SK-N-SH (cell line): ENCODE results near the gene ANK2. TPM values are rescaled to one million over a fixed set of nuclear protein-coding genes. Genes with fewer than 3 reads are reported as not detected.

Source experiments
- CTCF ChIA-PET: fragments of 300-600, 350-600 bp; formaldehyde crosslinking; extraction: SDS; loops from one replicate; lab custom pipeline; 2021; lab: Yijun Ruan, JAX
- POLR2A ChIA-PET: fragments of 350-600 bp; sonication (Branson Sonifier 250); formaldehyde crosslinking; extraction: SDS; loops from one replicate; lab custom pipeline; 2020; ENCODE audit warnings: antibody characterized with exemption, inconsistent platforms; lab: Yijun Ruan, JAX
- DNase-seq: peaks from one replicate; pipeline ENCODE4 v3.0.0; 2012
- H2AFZ ChIP-seq: fragments of 200-600 bp; sonication (generic); 2 replicates; pipeline ENCODE4 v1.8.1; 2016; ENCODE audit warnings: antibody characterized with exemption, mild to moderate bottlenecking, low read depth
- H3F3A ChIP-seq: fragments of 200-600 bp; sonication (generic); replicated peaks from 2 replicates; pipeline ENCODE3; 2016; ENCODE audit warnings: antibody characterized with exemption, mild to moderate bottlenecking; ENCODE audit not compliant: insufficient read depth
- H3K27ac ChIP-seq, 2 experiments: fragments of 200-500 bp in 1 of 2; fragments of 200-600 bp in 1 of 2; sonication (Bioruptor generic) in 1 of 2; sonication (generic), shearing (Covaris generic) in 1 of 2; 2 replicates each; pipeline versions ENCODE4 v1.5.1 to v1.6.1; 2014 to 2016; ENCODE audit warnings: low read depth in 2 of 2, inconsistent platforms in 1 of 2, low read length in 1 of 2, mild to moderate bottlenecking in 1 of 2, mixed read lengths in 1 of 2
- H3K27me3 ChIP-seq: fragments of 200-600 bp; sonication (generic), shearing (Covaris generic); 2 replicates; pipeline ENCODE4 v1.6.1; 2016; ENCODE audit warnings: mixed run types; ENCODE audit not compliant: insufficient read depth
- H3K36me3 ChIP-seq, 2 experiments: fragments of 200-500 bp in 1 of 2; fragments of 200-600 bp in 1 of 2; sonication (Bioruptor generic) in 1 of 2; sonication (generic) in 1 of 2; replicated peaks in 1 of 2; 2 replicates each; pipeline versions ENCODE3 to v1.5.1; 2014 to 2016; ENCODE audit warnings: low read length in 1 of 2, mild to moderate bottlenecking in 1 of 2; ENCODE audit not compliant: insufficient read depth in 2 of 2, control insufficient read depth in 1 of 2
- H3K4me1 ChIP-seq, 2 experiments: fragments of 200-500 bp in 1 of 2; fragments of 200-600 bp in 1 of 2; sonication (Bioruptor generic) in 1 of 2; sonication (generic), shearing (Covaris generic) in 1 of 2; 2 replicates each; pipeline versions ENCODE4 v1.5.1 to v1.6.1; 2014 to 2016; ENCODE audit warnings: low read depth in 1 of 2, low read length in 1 of 2, mixed run types in 1 of 2; ENCODE audit not compliant: insufficient read depth in 2 of 2, control insufficient read depth in 1 of 2
- H3K4me2 ChIP-seq: fragments of 200-600 bp; sonication (generic), shearing (Covaris generic); 2 replicates; pipeline ENCODE4 v1.6.1; 2017; ENCODE audit warnings: mixed run types
- H3K4me3 ChIP-seq, 2 experiments: fragments of 200-500 bp in 1 of 2; fragments of 200-600 bp in 1 of 2; sonication (Bioruptor generic) in 1 of 2; sonication (generic), shearing (Covaris generic) in 1 of 2; 2 replicates each; pipeline versions ENCODE4 v1.5.1 to v1.8.1; 2014 to 2016; ENCODE audit warnings: low read depth in 2 of 2, inconsistent platforms in 1 of 2, low read length in 1 of 2, mild to moderate bottlenecking in 1 of 2, mixed read lengths in 1 of 2, moderate library complexity in 1 of 2
- H3K79me2 ChIP-seq: fragments of 200-600 bp; sonication (generic); 2 replicates; pipeline ENCODE4 v1.8.1; 2017; ENCODE audit warnings: mild to moderate bottlenecking; ENCODE audit not compliant: insufficient read depth
- H3K9ac ChIP-seq: fragments of 200-600 bp; sonication (generic); 2 replicates; pipeline ENCODE4 v1.6.1; 2017; ENCODE audit warnings: mixed run types
- H3K9me2 ChIP-seq: fragments of 200-600 bp; sonication (generic); 2 replicates; pipeline ENCODE4 v1.6.1; 2017; ENCODE audit warnings: mixed run types
- H3K9me3 ChIP-seq: fragments of 200-600 bp; sonication (generic); 2 replicates; pipeline ENCODE4 v1.6.1; 2017; ENCODE audit warnings: mixed run types, mild to moderate bottlenecking, moderate library complexity
- H4K20me1 ChIP-seq: fragments of 200-600 bp; sonication (generic); 2 replicates; pipeline ENCODE4 v1.6.1; 2017; ENCODE audit warnings: mild to moderate bottlenecking, mixed run types; ENCODE audit not compliant: insufficient read depth
- CHD2 ChIP-seq: fragments of 150-350 bp; IDR thresholded peaks from 2 replicates; pipeline ENCODE4 v1.6.1; 2018; ENCODE audit warnings: low read length; ENCODE audit not compliant: partially characterized antibody
- ELF1 ChIP-seq: IDR thresholded peaks from 2 replicates; pipeline ENCODE4 v1.4.0; 2012
- EZH2phosphoT487 ChIP-seq: fragments of 200-600 bp; sonication (generic); IDR thresholded peaks from 2 replicates; pipeline ENCODE4 v1.6.1; 2017; ENCODE audit warnings: low read depth, mixed run types, mild to moderate bottlenecking, antibody characterized with exemption, moderate library complexity, borderline replicate concordance
- FOSL2 ChIP-seq: IDR thresholded peaks from 2 replicates; pipeline ENCODE4 v1.4.0; 2012; ENCODE audit warnings: low read depth, mild to moderate bottlenecking, moderate library complexity, borderline replicate concordance
- FOXM1 ChIP-seq: IDR thresholded peaks from 2 replicates; pipeline ENCODE4 v1.4.0; 2012; ENCODE audit warnings: low read depth, mild to moderate bottlenecking
- GABPA ChIP-seq: IDR thresholded peaks from 2 replicates; pipeline ENCODE4 v1.4.0; 2012; ENCODE audit warnings: low read depth, mild to moderate bottlenecking
- GATA2 ChIP-seq: sonication (generic); formaldehyde crosslinking; IDR thresholded peaks from 2 replicates; pipeline ENCODE4 v1.5.0; 2020; ENCODE audit warnings: mild to moderate bottlenecking, missing genetic modification reagents
- JUND ChIP-seq: IDR thresholded peaks from 2 replicates; pipeline ENCODE4 v1.4.0; 2012
- MXI1 ChIP-seq: IDR thresholded peaks from 2 replicates; pipeline ENCODE4 v1.6.1; 2012; ENCODE audit warnings: mild to moderate bottlenecking, low read depth, low read length, improper control_type of control experiment
- NFIC ChIP-seq: IDR thresholded peaks from 2 replicates; pipeline ENCODE4 v1.4.0; 2012; ENCODE audit warnings: borderline replicate concordance
- RFX5 ChIP-seq: IDR thresholded peaks from 2 replicates; pipeline ENCODE4 v1.6.1; 2012; ENCODE audit warnings: mild to moderate bottlenecking, improper control_type of control experiment, low read length
- RXRA ChIP-seq: IDR thresholded peaks from 2 replicates; pipeline ENCODE4 v1.4.0; 2012; ENCODE audit warnings: low read depth, mild to moderate bottlenecking, borderline replicate concordance
- SMC3 ChIP-seq: IDR thresholded peaks from 2 replicates; pipeline ENCODE4 v1.6.1; 2012; ENCODE audit warnings: low read depth, low read length, improper control_type of control experiment
- TEAD4 ChIP-seq: IDR thresholded peaks from 2 replicates; pipeline ENCODE4 v1.4.0; 2012; ENCODE audit warnings: mild to moderate bottlenecking, borderline replicate concordance; ENCODE audit not compliant: insufficient read depth
- WGBS: methylation state at CpG from one replicate; pipeline ENCODE4 v1.1.6; 2017; ENCODE audit warnings: low lambda C conversion rate; 5-methylcytosine and 5-hydroxymethylcytosine counted together
- polyA plus RNA-seq, 3 experiments: library from polyadenylated mRNA; depleted of rRNA; stranded (reverse); fragments of >200 nt; gene quantifications; 2 replicates each; pipeline ENCODE4 v1.2.3, GENCODE V29; 2012
- TF ChIP-seq, protein P1 (sequence below): IDR thresholded peaks from 2 replicates; pipeline ENCODE4 v1.6.1; 2012; ENCODE audit warnings: mild to moderate bottlenecking, low read depth, low read length, moderate library complexity
- TF ChIP-seq, protein P2 (sequence below): fragments of 150-350 bp; IDR thresholded peaks from 2 replicates; pipeline ENCODE4 v1.6.1; 2016; ENCODE audit warnings: mild to moderate bottlenecking, low read depth, low read length
- TF ChIP-seq, protein P3 (sequence below): IDR thresholded peaks from 2 replicates; pipeline ENCODE4 v1.4.0; 2012; ENCODE audit warnings: low read depth

Gene ANK2
- polyA plus RNA-seq, 1 of the 3 experiments (the other 2 are of a cell fraction) = 0.69 TPM

DNA sequence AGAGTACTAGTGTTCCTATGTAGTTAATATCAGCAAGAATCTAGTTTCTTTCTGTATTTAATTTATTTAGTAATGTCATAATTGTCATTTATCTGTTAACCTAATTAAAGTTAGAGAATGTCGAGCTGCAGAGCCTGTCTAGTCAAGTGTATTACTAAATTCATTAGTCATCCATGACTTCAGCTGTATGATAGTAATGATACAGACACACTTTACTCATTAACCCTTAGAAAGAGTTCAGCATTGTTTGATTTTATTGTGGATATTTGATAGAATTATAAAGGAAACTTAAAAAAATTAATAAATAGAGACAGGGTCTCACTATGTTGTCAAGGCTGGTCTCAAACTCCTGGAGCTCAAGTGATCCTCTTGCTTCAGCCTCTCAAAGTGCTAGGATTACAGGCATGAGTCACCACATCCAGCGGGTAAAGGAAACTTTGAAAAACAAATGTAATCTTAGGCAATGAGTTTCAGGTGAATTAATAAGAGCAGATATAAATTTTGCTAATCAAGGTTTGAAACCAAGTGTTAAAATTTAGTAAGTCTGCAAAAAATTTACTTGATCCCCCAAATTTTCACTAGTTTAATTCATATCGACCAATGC, 110.6 kb downstream of the ANK2 start:
- H4K20me1 ChIP-seq = no peaks in the 10 kb centered on the region
- WGBS = 49% methylated on average over 3 of the region's 3 CpGs
- no peaks in the 10 kb centered on the region for H3F3A ChIP-seq
- H3K9me2 ChIP-seq = no peaks in the 10 kb centered on the region
- TF ChIP-seq SMC3 = no peak
- TF ChIP-seq, protein P1, sequence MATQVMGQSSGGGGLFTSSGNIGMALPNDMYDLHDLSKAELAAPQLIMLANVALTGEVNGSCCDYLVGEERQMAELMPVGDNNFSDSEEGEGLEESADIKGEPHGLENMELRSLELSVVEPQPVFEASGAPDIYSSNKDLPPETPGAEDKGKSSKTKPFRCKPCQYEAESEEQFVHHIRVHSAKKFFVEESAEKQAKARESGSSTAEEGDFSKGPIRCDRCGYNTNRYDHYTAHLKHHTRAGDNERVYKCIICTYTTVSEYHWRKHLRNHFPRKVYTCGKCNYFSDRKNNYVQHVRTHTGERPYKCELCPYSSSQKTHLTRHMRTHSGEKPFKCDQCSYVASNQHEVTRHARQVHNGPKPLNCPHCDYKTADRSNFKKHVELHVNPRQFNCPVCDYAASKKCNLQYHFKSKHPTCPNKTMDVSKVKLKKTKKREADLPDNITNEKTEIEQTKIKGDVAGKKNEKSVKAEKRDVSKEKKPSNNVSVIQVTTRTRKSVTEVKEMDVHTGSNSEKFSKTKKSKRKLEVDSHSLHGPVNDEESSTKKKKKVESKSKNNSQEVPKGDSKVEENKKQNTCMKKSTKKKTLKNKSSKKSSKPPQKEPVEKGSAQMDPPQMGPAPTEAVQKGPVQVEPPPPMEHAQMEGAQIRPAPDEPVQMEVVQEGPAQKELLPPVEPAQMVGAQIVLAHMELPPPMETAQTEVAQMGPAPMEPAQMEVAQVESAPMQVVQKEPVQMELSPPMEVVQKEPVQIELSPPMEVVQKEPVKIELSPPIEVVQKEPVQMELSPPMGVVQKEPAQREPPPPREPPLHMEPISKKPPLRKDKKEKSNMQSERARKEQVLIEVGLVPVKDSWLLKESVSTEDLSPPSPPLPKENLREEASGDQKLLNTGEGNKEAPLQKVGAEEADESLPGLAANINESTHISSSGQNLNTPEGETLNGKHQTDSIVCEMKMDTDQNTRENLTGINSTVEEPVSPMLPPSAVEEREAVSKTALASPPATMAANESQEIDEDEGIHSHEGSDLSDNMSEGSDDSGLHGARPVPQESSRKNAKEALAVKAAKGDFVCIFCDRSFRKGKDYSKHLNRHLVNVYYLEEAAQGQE = no peak
- no peak for TF ChIP-seq RFX5
- TF ChIP-seq RXRA = no peak
- TF ChIP-seq, protein P2, sequence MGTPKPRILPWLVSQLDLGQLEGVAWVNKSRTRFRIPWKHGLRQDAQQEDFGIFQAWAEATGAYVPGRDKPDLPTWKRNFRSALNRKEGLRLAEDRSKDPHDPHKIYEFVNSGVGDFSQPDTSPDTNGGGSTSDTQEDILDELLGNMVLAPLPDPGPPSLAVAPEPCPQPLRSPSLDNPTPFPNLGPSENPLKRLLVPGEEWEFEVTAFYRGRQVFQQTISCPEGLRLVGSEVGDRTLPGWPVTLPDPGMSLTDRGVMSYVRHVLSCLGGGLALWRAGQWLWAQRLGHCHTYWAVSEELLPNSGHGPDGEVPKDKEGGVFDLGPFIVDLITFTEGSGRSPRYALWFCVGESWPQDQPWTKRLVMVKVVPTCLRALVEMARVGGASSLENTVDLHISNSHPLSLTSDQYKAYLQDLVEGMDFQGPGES = no peak
- TF ChIP-seq, protein P3, sequence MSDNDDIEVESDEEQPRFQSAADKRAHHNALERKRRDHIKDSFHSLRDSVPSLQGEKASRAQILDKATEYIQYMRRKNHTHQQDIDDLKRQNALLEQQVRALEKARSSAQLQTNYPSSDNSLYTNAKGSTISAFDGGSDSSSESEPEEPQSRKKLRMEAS = no peak
- no peak for TF ChIP-seq TEAD4
- no peak for TF ChIP-seq MXI1
- TF ChIP-seq FOSL2 = no peak
- TF ChIP-seq EZH2phosphoT487 = no peak
- TF ChIP-seq JUND = no peak
- no peak for TF ChIP-seq ELF1
- no peak for TF ChIP-seq FOXM1
- no peak for TF ChIP-seq CHD2
- no peak for TF ChIP-seq NFIC
- TF ChIP-seq GATA2 (CRISPR knock-in tag) = no peak
- TF ChIP-seq GABPA = no peak
- TF ChIP-seq, all 33 proteins: peak for 0
- Histone ChIP-seq H3K4me3 (no peak overlapping the region), H3K9me3 (no peaks in the 10 kb centered on the region), H3K4me1 (no peaks in the 10 kb centered on the region), H3K36me3 (no peaks in the 10 kb centered on the region), H3K27ac (no peak overlapping the region), H3K27me3 (no peaks in the 10 kb centered on the region), H3K4me2 (no peak overlapping the region), H2AFZ (no peak overlapping the region), H3K79me2 (no peaks in the 10 kb centered on the region), H3K9ac (no peak overlapping the region)
- CTCF ChIA-PET = no interaction called here
- POLR2A ChIA-PET = no interaction called here
- no peak for DNase-seq
